Caco-2 (cell line): ENCODE measurements around the gene GALNTL6. TPM values are rescaled to one million over a fixed set of nuclear protein-coding genes. Genes with fewer than 3 reads are reported as not detected.

ENCODE experiments used
- BruUV-seq: library from RNA; stranded (reverse); fragments of 400-500 nt; replicated peaks from 2 replicates; lab custom pipeline; 2021; lab: Mats Ljungman, UMichigan
- CTCF ChIA-PET: fragments of 300-600 bp; sonication (Branson Sonifier 250); formaldehyde crosslinking; loops from one replicate; lab custom pipeline; 2022; ENCODE audit warnings: antibody characterized with exemption; lab: Charles Lee
- POLR2A ChIA-PET: fragments of 300-600 bp; sonication (Branson Sonifier 250); formaldehyde crosslinking; loops from one replicate; lab custom pipeline; 2022; ENCODE audit warnings: antibody characterized with exemption; lab: Charles Lee
- DNase-seq, 2 experiments: peaks; one replicate each; pipeline versions ENCODE4 v3.0.0 to v3.0.0-alpha.2; 2020 to 2022
- H3K27me3 ChIP-seq: replicated peaks from 2 replicates; pipeline ENCODE4 v1.6.0; 2011; ENCODE audit warnings: low read length; ENCODE audit not compliant: control insufficient read depth, insufficient read depth
- H3K36me3 ChIP-seq: 2 replicates; pipeline ENCODE4 v1.5.1; 2011; ENCODE audit warnings: low read length; ENCODE audit not compliant: control insufficient read depth, insufficient read depth
- H3K4me1 ChIP-seq: fragments of 250-450 bp; sonication (Bioruptor Pico); 2 replicates; pipeline ENCODE4 v1.5.1; 2020; ENCODE audit warnings: mild to moderate bottlenecking
- H3K4me3 ChIP-seq: 2 replicates; pipeline ENCODE4 v1.5.1; 2011; ENCODE audit warnings: low read depth, mild to moderate bottlenecking, control low read depth, low read length
- H3K9me3 ChIP-seq: fragments of 250-450 bp; sonication (Bioruptor Pico); 2 replicates; pipeline ENCODE4 v1.5.1; 2020; ENCODE audit warnings: mild to moderate bottlenecking, moderate library complexity
- H3K27ac Mint-ChIP-seq: one replicate; pipeline ENCODE4 v1.8.0; 2022; ENCODE audit warnings: mixed read lengths; ENCODE audit not compliant: unreplicated experiment
- H3K27me3 Mint-ChIP-seq: one replicate; pipeline ENCODE4 v1.8.0; 2022; ENCODE audit warnings: mixed read lengths; ENCODE audit not compliant: insufficient read depth, unreplicated experiment
- H3K36me3 Mint-ChIP-seq: one replicate; pipeline ENCODE4 v1.8.0; 2022; ENCODE audit warnings: mild to moderate bottlenecking, mixed read lengths; ENCODE audit not compliant: insufficient read depth, unreplicated experiment
- H3K4me1 Mint-ChIP-seq: one replicate; pipeline ENCODE4 v1.8.0; 2022; ENCODE audit warnings: low read depth, mixed read lengths; ENCODE audit not compliant: unreplicated experiment
- H3K4me3 Mint-ChIP-seq: one replicate; pipeline ENCODE4 v1.8.0; 2022; ENCODE audit warnings: mild to moderate bottlenecking, moderate library complexity, mixed read lengths; ENCODE audit not compliant: unreplicated experiment
- H3K9me3 Mint-ChIP-seq: one replicate; pipeline ENCODE4 v1.8.0; 2022; ENCODE audit warnings: mixed read lengths; ENCODE audit not compliant: unreplicated experiment
- intact Hi-C: fragments of 100-400 bp; cut with micrococcal nuclease; formaldehyde crosslinking; loops from one replicate; pipeline ENCODE4 v1.10.0; 2022; ENCODE audit not compliant: unreplicated experiment
- total RNA-seq: library from RNA; stranded (reverse); gene quantifications from 2 replicates; pipeline ENCODE4 v1.2.3, GENCODE V29; 2022
- TF ChIP-seq, protein P1 (sequence below), 2 experiments: fragments of 200-600 bp in 1 of 2; IDR thresholded peaks; 1 replicate in 1 of 2; 2 replicates in 1 of 2; pipeline versions ENCODE4 v1.5.1 to v1.8.0; 2011 to 2022; ENCODE audit warnings: antibody characterized with exemption in 1 of 2, control low read depth in 1 of 2, inconsistent platforms in 1 of 2, low read depth in 1 of 2, low read length in 1 of 2, mild to moderate bottlenecking in 1 of 2, moderate library complexity in 1 of 2; ENCODE audit not compliant: insufficient read depth in 1 of 2, severe bottlenecking in 1 of 2, unreplicated experiment in 1 of 2

The GALNTL6 gene
- total RNA-seq, 1 experiment from 2014 or later: not detected

DNA sequence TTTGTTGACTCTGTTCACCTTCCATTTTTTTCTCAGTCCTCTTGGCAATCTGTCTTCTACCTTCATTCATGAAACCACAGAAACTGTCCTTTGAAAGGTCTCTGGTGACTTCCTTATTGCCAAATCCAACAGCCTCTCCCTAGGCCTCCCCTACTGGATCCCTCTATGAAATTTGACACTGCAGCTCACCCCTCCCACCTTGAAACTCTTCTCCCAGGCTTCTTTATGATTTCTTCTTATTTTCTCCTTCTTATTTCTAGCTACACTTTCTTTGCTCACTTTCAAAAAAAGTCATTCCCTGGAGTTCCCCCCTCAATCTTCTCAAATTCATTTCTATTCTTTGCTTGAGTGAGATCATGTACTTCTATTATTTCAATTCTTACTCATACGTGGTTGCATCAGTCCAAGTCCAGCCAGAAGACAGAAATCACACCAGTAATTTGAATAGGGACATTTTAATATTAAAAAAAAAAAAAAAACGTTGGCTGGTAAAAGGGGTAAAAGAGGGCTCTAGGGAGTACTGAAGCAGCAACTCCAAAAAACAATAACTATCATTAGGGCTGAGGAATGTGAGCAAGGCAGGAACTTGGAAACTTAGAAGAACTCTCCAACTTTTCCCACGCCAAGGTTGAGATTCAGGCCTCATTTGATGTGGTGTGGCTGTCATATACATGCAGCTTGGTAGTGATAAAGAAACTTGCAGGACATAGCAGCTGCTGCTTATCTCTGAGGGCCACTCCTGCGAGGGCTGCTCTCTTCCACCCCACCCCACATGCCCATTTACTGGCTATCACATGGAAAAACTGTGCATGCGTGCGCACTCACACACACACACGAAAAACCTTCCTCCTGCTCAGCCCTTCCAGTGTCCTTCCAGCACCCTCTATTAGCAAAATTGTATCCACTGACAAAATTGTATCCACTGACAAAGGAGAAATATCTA, 1185.6 kb downstream of the GALNTL6 start:
- Mint-ChIP-seq H3K4me1 (peaks cover 6% of the 10 kb centered on the region), H3K27me3 (no peaks in the 10 kb centered on the region), H3K9me3 (no peaks in the 10 kb centered on the region), H3K36me3 (no peaks in the 10 kb centered on the region), H3K4me3 (no peak overlapping the region), H3K27ac (no peak overlapping the region)
- BruUV-seq: no TSS peak
- Histone ChIP-seq H3K9me3 (no peaks in the 10 kb centered on the region), H3K36me3 (no peaks in the 10 kb centered on the region), H3K27me3 (no peaks in the 10 kb centered on the region), H3K4me3 (no peak overlapping the region), H3K4me1 (no peaks in the 10 kb centered on the region)
- TF ChIP-seq, protein P1, sequence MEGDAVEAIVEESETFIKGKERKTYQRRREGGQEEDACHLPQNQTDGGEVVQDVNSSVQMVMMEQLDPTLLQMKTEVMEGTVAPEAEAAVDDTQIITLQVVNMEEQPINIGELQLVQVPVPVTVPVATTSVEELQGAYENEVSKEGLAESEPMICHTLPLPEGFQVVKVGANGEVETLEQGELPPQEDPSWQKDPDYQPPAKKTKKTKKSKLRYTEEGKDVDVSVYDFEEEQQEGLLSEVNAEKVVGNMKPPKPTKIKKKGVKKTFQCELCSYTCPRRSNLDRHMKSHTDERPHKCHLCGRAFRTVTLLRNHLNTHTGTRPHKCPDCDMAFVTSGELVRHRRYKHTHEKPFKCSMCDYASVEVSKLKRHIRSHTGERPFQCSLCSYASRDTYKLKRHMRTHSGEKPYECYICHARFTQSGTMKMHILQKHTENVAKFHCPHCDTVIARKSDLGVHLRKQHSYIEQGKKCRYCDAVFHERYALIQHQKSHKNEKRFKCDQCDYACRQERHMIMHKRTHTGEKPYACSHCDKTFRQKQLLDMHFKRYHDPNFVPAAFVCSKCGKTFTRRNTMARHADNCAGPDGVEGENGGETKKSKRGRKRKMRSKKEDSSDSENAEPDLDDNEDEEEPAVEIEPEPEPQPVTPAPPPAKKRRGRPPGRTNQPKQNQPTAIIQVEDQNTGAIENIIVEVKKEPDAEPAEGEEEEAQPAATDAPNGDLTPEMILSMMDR (IDR thresholded peaks at IDR 0.05; ENCODE audit: insufficient read depth in 1 of 2, low read depth in 1 of 2, low read length in 1 of 2, severe bottlenecking in 1 of 2, unreplicated experiment in 1 of 2): no peak
- intact Hi-C loops: no loop called here
- ChIA-PET POLR2A (no interaction called here), CTCF (no interaction called here)
- no peak for DNase-seq

DNA sequence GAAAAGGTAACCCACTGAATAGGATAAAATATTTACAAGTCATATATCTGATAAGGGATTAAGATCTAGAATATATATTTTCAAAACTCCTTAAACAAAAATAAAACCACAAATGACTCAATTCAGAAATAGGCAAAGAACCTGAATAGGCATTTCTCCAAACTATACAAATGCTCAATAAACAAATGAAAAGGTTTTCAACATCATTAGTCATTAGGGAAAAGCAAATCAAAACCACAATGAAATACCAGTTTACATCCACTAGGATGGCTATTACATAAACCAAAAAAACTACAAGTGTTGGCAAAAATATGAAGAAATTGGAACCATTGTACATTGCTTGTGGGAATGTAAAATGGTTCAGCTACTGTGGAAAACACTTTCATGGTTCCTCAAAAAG, 1188.4 kb downstream of the GALNTL6 start:
- no peak overlapping the region for H3K27ac Mint-ChIP-seq
- no peak for DNase-seq
- Histone ChIP-seq H3K4me1 (no peaks in the 10 kb centered on the region), H3K27me3 (no peaks in the 10 kb centered on the region), H3K4me3 (no peak overlapping the region), H3K36me3 (no peaks in the 10 kb centered on the region), H3K9me3 (no peaks in the 10 kb centered on the region)
- ChIA-PET CTCF (no interaction called here), POLR2A (no interaction called here)
- peaks cover 6% of the 10 kb centered on the region for H3K4me1 Mint-ChIP-seq
- no peaks in the 10 kb centered on the region for H3K36me3 Mint-ChIP-seq
- intact Hi-C loops: no loop called here
- TF ChIP-seq, protein P1 (IDR thresholded peaks at IDR 0.05; ENCODE audit: insufficient read depth in 1 of 2, low read depth in 1 of 2, low read length in 1 of 2, severe bottlenecking in 1 of 2, unreplicated experiment in 1 of 2): no peak
- no peak overlapping the region for H3K4me3 Mint-ChIP-seq
- no peaks in the 10 kb centered on the region for H3K9me3 Mint-ChIP-seq
- no TSS peak for BruUV-seq
- no peaks in the 10 kb centered on the region for H3K27me3 Mint-ChIP-seq

DNA sequence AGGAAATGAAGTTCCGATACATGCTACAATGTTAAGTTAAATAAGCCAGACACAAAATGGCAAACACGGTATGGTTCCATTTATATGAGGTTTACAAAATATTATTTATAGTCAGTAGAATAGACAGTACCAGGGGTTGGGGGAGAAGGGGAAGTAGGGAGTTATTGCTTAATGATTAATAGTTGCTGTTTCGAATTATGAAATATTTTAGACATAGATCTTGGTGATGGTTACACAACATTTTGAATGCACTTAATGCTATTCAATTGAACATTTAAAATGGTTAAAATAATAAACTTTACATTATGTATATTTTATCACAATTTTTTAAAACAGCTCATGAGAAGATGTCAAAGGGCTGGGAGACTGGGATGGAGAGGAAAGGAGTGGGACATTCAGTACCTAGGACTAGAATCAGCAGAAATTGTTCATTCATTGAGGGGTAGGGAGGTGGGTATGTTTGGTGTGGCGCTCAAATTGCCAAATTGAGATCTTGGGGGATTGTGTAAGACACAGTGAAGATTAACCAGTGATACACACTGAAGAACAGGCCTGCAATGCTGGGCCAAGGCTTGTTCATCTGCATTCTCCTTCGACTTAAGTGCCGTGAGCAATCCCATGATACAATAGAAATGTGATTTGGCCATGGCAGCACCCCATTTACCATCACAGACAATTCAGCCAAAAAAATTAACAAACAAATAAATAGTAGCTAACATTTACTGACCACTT, 1189.8 kb downstream of the GALNTL6 start:
- no peaks in the 10 kb centered on the region for H3K27me3 Mint-ChIP-seq
- TF ChIP-seq, protein P1 (IDR thresholded peaks at IDR 0.05; ENCODE audit: insufficient read depth in 1 of 2, low read depth in 1 of 2, low read length in 1 of 2, severe bottlenecking in 1 of 2, unreplicated experiment in 1 of 2): no peak
- BruUV-seq: no TSS peak

More for the DNA sequence above, 1189.8 kb downstream of the GALNTL6 start:
- Histone ChIP-seq H3K4me1 (no peaks in the 10 kb centered on the region), H3K27me3 (no peaks in the 10 kb centered on the region), H3K9me3 (no peaks in the 10 kb centered on the region), H3K36me3 (no peaks in the 10 kb centered on the region), H3K4me3 (no peak overlapping the region)
- no peak overlapping the region for H3K27ac Mint-ChIP-seq
- H3K36me3 Mint-ChIP-seq: no peaks in the 10 kb centered on the region
- no peaks in the 10 kb centered on the region for H3K9me3 Mint-ChIP-seq
- intact Hi-C loops: no loop called here
- CTCF ChIA-PET: no interaction called here
- no peak for DNase-seq
- POLR2A ChIA-PET: no interaction called here
- no peak overlapping the region for H3K4me3 Mint-ChIP-seq
- H3K4me1 Mint-ChIP-seq: peaks cover 6% of the 10 kb centered on the region
